ENCODE data around the gene ANKRD65.
A peak's percentile ranks its signal among the peaks of the same experiment; 100 is the strongest.

The ANKRD65 gene

DNA sequence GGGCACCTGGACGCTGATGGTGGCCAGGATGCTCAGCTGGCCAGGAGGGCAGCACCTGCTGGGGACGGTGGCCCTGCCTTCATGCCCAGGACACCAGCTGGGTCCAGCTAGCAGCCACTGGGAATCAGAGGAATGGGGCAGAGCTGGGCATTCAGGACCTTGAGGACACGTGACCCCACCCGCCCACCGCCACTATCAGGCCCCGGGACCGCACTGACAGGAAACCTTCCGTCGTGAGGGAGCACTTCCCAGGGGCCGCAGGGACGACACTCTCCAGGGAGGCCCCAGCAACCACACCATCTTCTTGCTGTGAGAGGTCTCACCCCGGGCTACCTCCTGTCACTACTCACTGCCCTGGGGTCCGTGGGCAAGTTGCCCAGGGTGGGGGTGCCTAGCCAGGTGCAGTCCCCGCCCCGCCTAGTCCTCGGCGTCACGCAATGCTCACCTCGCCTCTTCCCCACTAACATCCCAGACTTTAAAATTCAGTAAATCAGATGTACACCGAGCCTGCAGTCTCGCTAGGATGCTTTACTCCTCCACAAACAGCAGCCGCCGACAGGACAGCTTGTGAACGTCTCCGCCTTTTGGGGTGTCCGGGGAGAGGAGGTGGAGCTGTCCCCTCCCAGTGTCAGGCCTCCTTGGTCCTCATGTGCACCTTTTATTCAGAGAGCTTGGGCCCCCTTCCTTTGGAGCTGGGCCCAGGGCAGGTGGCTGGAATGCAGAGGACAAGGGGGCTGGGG lies 19.4 kb upstream of the ANKRD65 start:
- no peak overlapping the region for H3K27ac ChIP-seq (ENCODE audit: low read depth, low read length)
- peaks cover 8% of the 10 kb centered on the region for H3K27me3 ChIP-seq (ENCODE audit: control insufficient read depth, insufficient read depth, low read length)
- no peaks in the 10 kb centered on the region; the same call in 1 of the 2 replicates for H3K4me1 ChIP-seq (ENCODE audit: control insufficient read depth, insufficient read depth, low read length)
- no peaks in the 10 kb centered on the region for H3K9me3 ChIP-seq (ENCODE audit: control insufficient read depth, insufficient read depth, low read length)
- no peak overlapping the region for H3K9ac ChIP-seq (ENCODE audit: low read depth, low read length)
- no peak overlapping the region for H3K4me3 ChIP-seq (ENCODE audit: low read depth, low read length)
- H3K36me3 ChIP-seq (ENCODE audit: control insufficient read depth, insufficient read depth, low read length), result peaks cover 3% of the 10 kb centered on the region; the same call in 1 of the 2 replicates

- Histone ChIP-seq H3K4me1 (ENCODE audit: control insufficient read depth, insufficient read depth, low read length) (peaks cover 7% of the 10 kb centered on the region), H3K9ac (ENCODE audit: low read depth, low read length) (no peak overlapping the region), H3K9me3 (ENCODE audit: control insufficient read depth, insufficient read depth, low read length) (no peaks in the 10 kb centered on the region), H3K4me3 (ENCODE audit: low read depth, low read length) (no peak overlapping the region), H3K27ac (ENCODE audit: low read depth, low read length) (no peak overlapping the region), H3K36me3 (ENCODE audit: control insufficient read depth, insufficient read depth, low read length) (peaks cover 3% of the 10 kb centered on the region; the same call in 1 of the 2 replicates), H3K27me3 (ENCODE audit: control insufficient read depth, insufficient read depth, low read length) (peaks cover 11% of the 10 kb centered on the region)
These were observed 18.6 kb upstream of the ANKRD65 start for GRCh38 chr1:1439546-1440261.

DNA sequence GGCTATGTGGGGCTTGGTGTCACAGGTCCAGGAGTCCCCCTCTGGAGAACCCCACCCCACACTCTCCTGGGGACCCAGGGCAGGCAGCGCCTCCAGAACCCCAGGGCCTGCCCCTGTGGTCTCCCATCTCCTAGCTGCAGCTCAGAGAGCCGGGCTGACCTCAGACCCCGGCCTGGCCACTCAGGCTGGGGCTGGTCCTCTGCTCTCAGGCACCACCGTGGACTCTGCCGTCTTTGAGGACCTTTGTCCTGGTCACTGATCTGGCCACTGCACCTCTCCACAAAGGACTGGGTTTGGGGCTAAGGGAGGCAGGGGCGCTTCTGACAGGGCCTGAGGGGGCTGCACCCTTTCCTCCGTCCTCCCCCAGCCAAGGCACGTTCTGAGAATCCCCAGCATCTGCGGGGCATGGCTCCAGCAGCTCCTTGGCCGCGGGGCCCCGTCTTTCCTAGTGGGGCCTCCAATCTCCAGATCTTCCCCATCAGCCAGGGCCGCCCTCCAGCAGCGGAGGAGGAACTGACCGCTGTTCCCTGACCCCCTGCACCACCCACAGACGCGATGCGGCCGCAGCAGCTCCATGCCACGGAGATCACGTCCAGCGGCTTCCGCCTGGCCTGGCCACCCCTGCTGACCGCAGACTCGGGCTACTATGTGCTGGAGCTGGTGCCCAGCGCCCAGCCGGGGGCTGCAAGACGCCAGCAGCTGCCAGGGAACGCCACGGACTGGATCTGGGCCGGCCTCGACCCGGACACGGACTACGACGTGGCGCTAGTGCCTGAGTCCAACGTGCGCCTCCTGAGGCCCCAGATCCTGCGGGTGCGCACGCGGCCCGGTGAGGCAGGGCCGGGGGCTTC lies 17.7 kb upstream of the ANKRD65 start:
- Histone ChIP-seq H3K9me3 (ENCODE audit: control insufficient read depth, insufficient read depth, low read length) (no peaks in the 10 kb centered on the region), H3K27me3 (ENCODE audit: control insufficient read depth, insufficient read depth, low read length) (peaks cover 11% of the 10 kb centered on the region), H3K4me3 (ENCODE audit: low read depth, low read length) (no peak overlapping the region), H3K9ac (ENCODE audit: low read depth, low read length) (no peak overlapping the region), H3K27ac (ENCODE audit: low read depth, low read length) (no peak overlapping the region), H3K4me1 (ENCODE audit: control insufficient read depth, insufficient read depth, low read length) (peaks cover 16% of the 10 kb centered on the region), H3K36me3 (ENCODE audit: control insufficient read depth, insufficient read depth, low read length) (peaks cover 3% of the 10 kb centered on the region; the same call in 1 of the 2 replicates)

DNA sequence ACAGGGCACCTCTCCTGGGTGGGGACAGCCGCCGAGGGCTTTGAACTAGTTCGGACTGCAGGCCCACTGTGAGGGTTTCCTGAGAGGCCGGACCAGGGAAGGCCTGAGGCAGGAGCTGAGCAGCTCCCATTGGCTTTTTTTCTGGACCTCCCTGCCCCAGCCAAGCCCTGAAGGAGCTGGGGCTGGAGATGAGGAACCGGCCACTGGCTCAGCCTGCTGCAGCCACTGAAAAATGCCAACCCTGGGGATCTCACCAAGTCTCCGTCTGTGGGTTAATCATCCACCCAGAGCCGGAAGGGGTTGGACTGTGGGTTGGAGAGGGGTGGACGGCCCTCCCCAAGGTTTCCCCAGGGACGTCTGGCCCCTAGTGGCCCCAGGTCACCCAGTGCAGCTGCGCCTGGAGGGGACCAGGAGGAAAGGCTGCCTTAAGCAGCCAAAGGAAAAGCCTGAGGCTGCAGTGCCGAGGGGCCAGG lies 16.9 kb upstream of the ANKRD65 start:
- Histone ChIP-seq H3K4me1 (ENCODE audit: control insufficient read depth, insufficient read depth, low read length) (peaks cover 24% of the 10 kb centered on the region), H3K4me3 (ENCODE audit: low read depth, low read length) (no peak overlapping the region), H3K27ac (ENCODE audit: low read depth, low read length) (no peak overlapping the region), H3K9ac (ENCODE audit: low read depth, low read length) (no peak overlapping the region), H3K36me3 (ENCODE audit: control insufficient read depth, insufficient read depth, low read length) (peaks cover 3% of the 10 kb centered on the region; the same call in 1 of the 2 replicates), H3K27me3 (ENCODE audit: control insufficient read depth, insufficient read depth, low read length) (peaks cover 11% of the 10 kb centered on the region), H3K9me3 (ENCODE audit: control insufficient read depth, insufficient read depth, low read length) (no peaks in the 10 kb centered on the region)

DNA sequence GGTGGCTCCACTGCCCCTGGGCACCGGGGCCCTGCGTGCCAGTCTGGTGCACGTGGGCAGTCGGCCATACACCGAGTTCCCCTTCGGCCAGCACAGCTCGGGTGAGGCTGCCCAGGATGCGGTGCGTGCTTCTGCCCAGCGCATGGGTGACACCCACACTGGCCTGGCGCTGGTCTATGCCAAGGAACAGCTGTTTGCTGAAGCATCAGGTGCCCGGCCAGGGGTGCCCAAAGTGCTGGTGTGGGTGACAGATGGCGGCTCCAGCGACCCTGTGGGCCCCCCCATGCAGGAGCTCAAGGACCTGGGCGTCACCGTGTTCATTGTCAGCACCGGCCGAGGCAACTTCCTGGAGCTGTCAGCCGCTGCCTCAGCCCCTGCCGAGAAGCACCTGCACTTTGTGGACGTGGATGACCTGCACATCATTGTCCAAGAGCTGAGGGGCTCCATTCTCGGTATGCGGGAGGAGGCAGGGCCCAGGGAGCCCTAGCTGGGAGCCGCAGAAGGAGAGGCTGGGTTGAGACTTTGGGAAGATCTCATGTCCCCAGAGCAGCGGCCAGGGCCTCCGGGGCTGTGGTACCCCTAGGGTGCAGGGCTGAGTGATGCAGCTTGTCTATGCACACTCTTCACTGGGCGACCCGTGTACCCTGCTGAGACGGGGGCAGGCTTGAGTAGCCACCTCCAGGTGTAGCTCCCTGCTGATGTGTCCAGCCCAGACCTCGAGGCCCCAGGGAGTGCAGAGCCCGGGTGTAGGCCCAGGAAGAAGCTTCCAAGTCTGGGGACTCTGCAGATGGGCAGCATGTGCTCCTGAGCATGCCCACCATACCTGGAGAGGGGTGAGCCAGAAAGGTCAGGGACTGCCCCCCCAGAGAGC lies 16.2 kb upstream of the ANKRD65 start:
- Histone ChIP-seq H3K9ac (ENCODE audit: low read depth, low read length) (no peak overlapping the region), H3K4me1 (ENCODE audit: control insufficient read depth, insufficient read depth, low read length) (peaks cover 24% of the 10 kb centered on the region)

DNA sequence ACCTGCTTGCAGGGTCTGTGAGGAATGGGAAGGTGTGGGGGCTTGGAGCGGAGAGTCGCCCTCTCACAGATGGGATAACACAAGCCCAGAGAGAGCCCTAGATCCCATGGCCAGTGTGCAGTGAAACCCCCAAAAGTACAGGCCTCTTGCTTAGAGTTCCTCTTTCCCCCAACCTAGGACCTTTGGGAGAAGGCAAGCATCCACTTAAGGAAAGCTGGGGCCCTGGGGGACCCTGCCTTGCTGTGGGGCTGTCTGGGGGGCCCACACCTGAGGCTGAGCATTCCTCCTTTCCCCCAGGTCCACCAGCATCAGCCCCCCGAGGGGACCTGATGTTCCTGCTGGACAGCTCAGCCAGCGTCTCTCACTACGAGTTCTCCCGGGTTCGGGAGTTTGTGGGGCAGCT lies 15.6 kb upstream of the ANKRD65 start:
- H3K9ac ChIP-seq (ENCODE audit: low read depth, low read length), result no peak overlapping the region
- H3K4me1 ChIP-seq (ENCODE audit: control insufficient read depth, insufficient read depth, low read length), result peaks cover 26% of the 10 kb centered on the region
- no peaks in the 10 kb centered on the region for H3K9me3 ChIP-seq (ENCODE audit: control insufficient read depth, insufficient read depth, low read length)
- H3K36me3 ChIP-seq (ENCODE audit: control insufficient read depth, insufficient read depth, low read length), result peaks cover 3% of the 10 kb centered on the region; the same call in 1 of the 2 replicates
- H3K27me3 ChIP-seq (ENCODE audit: control insufficient read depth, insufficient read depth, low read length), result peaks cover 11% of the 10 kb centered on the region
- peak overlapping the region; percentile 71; the same call in 1 of the 2 replicates for H3K4me3 ChIP-seq (ENCODE audit: low read depth, low read length)
- H3K27ac ChIP-seq (ENCODE audit: low read depth, low read length), result no peak overlapping the region

More for the DNA sequence above, 16.2 kb upstream of the ANKRD65 start:
- Histone ChIP-seq H3K4me3 (ENCODE audit: low read depth, low read length) (no peak overlapping the region), H3K27me3 (ENCODE audit: control insufficient read depth, insufficient read depth, low read length) (peaks cover 11% of the 10 kb centered on the region), H3K36me3 (ENCODE audit: control insufficient read depth, insufficient read depth, low read length) (peaks cover 3% of the 10 kb centered on the region; the same call in 1 of the 2 replicates), H3K27ac (ENCODE audit: low read depth, low read length) (no peak overlapping the region), H3K9me3 (ENCODE audit: control insufficient read depth, insufficient read depth, low read length) (no peaks in the 10 kb centered on the region)

DNA sequence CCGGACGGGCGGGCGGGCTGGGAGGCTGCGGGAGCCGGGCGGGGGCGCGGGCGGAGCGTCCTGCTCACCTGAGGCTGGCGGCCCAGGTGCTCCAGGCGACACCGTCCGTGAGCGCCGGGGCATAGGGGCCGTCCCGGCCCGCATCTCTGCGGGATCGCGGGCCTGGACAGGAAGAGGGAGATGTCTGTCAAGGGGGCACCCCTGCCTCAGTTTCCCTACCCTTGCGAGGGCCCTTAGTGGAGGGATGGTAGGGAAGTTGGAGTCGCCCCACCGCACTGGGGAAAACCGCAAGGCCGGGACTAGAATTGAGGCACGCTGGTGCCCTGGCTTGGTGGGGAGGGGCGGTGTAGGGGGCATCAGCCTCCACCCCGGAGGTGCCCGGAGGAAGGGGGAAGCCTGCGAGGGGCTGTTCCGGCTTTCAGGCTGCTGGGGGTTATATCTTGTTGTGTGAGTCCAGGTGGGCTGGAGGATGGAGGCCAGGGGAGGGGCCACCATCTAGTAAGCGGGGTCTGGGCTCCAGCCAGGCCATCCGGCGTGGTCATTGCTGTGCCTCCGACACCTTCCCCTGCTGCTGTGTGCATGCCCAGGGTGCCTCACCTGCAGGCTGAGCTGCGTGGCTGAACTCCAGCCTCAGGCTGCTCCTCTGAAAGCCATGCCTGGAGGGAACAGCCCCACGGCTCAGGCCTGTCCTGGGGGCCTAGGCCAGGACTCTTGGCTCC lies 15.0 kb upstream of the ANKRD65 start:
- H3K9me3 ChIP-seq (ENCODE audit: control insufficient read depth, insufficient read depth, low read length), result no peaks in the 10 kb centered on the region
- peaks cover 29% of the 10 kb centered on the region for H3K4me1 ChIP-seq (ENCODE audit: control insufficient read depth, insufficient read depth, low read length)
- peaks cover 3% of the 10 kb centered on the region; the same call in 1 of the 2 replicates for H3K36me3 ChIP-seq (ENCODE audit: control insufficient read depth, insufficient read depth, low read length)
- no peak overlapping the region for H3K27ac ChIP-seq (ENCODE audit: low read depth, low read length)
- H3K4me3 ChIP-seq (ENCODE audit: low read depth, low read length), result peak overlapping the region; percentile 71
- H3K9ac ChIP-seq (ENCODE audit: low read depth, low read length), result peak overlapping the region; percentile 54; the same call in 1 of the 2 replicates
- H3K27me3 ChIP-seq (ENCODE audit: control insufficient read depth, insufficient read depth, low read length), result peaks cover 11% of the 10 kb centered on the region

DNA sequence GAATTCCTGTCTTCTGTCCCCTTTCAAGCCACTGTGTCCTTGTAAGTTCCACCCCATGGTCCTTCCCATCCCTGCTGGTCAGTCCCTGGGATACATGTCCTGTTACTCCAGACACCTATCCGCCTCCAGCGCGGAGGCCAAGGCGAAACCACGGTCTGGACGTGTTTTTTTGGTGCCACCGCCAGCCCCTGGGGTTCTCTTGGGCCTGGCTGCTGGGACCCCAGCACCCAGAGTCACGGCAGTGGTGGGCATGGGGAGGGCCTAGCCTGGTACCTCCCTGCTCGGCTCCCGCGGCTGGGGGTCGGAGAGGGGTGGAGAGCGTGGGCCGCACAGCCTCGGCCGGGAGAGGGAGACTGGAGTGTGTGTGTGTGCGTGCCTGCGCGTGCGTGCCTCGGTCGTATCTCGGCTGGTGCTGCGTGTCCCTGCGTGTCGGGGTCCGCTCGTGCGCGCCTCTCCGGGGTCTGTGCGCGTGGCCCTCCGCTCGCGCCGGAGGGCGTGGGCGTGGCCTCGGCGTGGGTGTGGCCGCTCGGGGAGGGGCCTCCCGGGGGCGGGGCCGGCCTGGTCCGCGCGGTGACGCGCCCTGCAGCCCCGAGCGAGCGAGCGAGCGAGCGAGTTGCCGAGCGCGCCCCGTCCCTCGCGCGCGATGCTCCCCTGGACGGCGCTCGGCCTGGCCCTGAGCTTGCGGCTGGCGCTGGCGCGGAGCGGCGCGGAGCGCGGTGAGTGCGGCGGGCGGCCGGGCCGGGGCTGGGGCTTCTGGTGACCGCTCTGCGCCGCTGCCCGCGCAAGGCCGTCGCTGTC lies 14.2 kb upstream of the ANKRD65 start, which contains the start of gene VWA1:
TSS of gene VWA1 (plus strand) at position 585 of the 798 bp plus-strand sequence. CDS start at position 644, 59 bp downstream.
- Histone ChIP-seq H3K4me3 (ENCODE audit: low read depth, low read length) (peak within 1 kb of the TSS; percentile 71), H3K27me3 (ENCODE audit: control insufficient read depth, insufficient read depth, low read length) (peaks cover 11% of the 10 kb centered on the region), H3K27ac (ENCODE audit: low read depth, low read length) (peak within 1 kb of the TSS; percentile 94), H3K4me1 (ENCODE audit: control insufficient read depth, insufficient read depth, low read length) (peaks cover 34% of the 10 kb centered on the region), H3K9me3 (ENCODE audit: control insufficient read depth, insufficient read depth, low read length) (no peaks in the 10 kb centered on the region), H3K36me3 (ENCODE audit: control insufficient read depth, insufficient read depth, low read length) (peaks cover under 1% of the 10 kb centered on the region; the same call in 1 of the 2 replicates), H3K9ac (ENCODE audit: low read depth, low read length) (peak within 1 kb of the TSS; percentile 54; the same call in 1 of the 2 replicates)

DNA sequence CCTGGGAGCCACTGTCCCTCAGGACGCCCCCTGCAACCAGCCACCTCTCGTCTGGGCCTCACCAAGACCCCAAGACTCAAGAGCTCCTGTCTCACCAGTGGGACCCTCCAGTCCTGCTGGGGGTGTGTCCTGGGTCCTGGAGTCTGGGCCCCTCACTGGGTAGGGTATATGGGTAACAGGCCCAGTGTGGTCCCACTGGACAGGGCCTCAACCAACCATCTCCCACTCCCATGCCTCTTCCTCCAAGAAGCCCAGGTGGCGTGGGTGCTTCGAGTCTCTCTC lies 13.7 kb upstream of the ANKRD65 start:
- Histone ChIP-seq H3K9ac (ENCODE audit: low read depth, low read length) (no peak overlapping the region), H3K4me3 (ENCODE audit: low read depth, low read length) (peak overlapping the region; percentile 71), H3K9me3 (ENCODE audit: control insufficient read depth, insufficient read depth, low read length) (no peaks in the 10 kb centered on the region), H3K27me3 (ENCODE audit: control insufficient read depth, insufficient read depth, low read length) (peaks cover 11% of the 10 kb centered on the region), H3K4me1 (ENCODE audit: control insufficient read depth, insufficient read depth, low read length) (peaks cover 37% of the 10 kb centered on the region), H3K27ac (ENCODE audit: low read depth, low read length) (peak overlapping the region; percentile 94), H3K36me3 (ENCODE audit: control insufficient read depth, insufficient read depth, low read length) (no peaks in the 10 kb centered on the region)
